GM21786 (cell line): ENCODE data around the gene SELENON.

Experiments used
- ATAC-seq: cut with Tn5 transposase; IDR thresholded peaks from one replicate; pipeline ENCODE4 v1.9.1; 2021; ENCODE audit not compliant: unreplicated experiment

SELENON gene

GRCh38 chr1:25790472-25790871 lies 9.5 kb upstream of the SELENON start:
- no peak for ATAC-seq

DNA sequence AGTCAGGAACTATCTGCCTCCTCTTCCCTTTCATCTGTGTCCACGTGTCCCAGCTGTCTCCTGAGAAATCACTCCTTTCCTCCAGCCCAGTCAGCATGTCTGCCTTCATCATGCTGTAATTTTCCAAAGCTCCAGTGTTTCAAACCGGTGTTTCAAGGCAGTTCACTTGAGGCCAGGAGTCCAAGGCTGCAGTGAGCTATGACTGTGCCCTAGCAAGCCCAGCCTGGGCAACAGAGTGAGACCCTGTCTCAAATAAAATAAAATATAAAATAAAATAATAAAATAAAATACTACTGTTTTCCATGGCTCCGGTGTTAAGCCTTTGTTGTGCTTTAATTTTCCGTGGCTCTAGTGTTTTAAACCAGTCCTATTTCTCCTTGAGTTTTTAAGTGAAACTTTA lies 7.9 kb upstream of the SELENON start:
- ATAC-seq = no peak

GRCh38 chr1:25793585-25794170 lies 6.3 kb upstream of the SELENON start:
- ATAC-seq = no peak

DNA sequence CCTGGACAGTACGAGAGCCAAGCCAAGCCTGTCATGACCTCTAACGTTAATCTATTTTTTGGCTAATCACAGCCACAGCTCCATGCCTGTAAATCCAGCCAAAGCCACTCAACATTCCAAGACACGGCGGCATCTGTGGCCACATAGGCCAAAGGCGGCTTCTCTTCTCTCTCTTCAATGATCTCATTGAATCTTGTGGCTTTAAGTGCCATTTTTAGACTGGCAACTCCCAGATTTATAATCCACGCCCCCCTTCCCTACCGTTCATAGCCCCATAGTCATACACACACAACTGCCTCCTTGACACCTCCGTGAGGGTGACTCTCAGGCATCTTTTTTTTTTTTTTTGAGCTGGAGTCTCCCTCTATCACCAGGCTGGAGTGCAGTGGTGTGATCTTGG lies 5.7 kb upstream of the SELENON start:
- no peak for ATAC-seq

- no peak for ATAC-seq
These were observed 4.8 kb upstream of the SELENON start for GRCh38 chr1:25795211-25795610.

GRCh38 chr1:25795946-25796810 lies 3.8 kb upstream of the SELENON start:
- ATAC-seq = no peak

DNA sequence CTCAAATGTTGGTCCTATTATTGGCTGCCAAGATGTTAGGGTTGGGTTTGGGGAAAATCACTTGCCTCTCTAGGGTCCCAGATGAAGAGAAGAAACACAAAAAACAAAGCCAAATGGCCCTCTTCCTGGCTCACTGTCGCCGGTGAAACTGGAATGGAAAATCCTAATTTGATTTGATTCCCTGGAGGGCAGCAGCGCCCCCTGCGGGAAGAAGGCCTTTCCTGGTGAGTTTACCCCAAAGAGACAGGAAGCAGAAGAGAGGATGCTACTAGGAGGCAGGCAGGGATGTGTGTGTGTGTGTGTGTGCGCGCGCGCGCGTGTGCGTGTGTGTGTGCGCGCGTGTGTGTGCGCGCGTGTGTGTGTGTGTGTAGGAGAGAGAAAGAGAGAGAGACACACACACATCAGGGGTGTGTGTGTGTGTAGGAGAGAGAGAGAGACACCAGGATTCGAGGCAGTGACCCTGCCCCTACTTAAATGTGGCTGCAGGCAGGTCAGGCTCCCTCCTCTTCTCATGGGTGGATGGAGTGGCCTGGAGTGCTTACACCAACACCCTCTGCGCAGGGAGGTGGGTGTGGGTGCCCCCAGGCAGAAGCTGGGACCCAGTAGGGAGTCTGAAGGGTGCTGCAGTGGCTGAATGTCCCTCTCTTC lies 3.1 kb upstream of the SELENON start:
- ATAC-seq = no peak

GRCh38 chr1:25797939-25798338 lies 2.1 kb upstream of the SELENON start:
- ATAC-seq = no peak

GRCh38 chr1:25798666-25799351 lies 1.2 kb upstream of the SELENON start:
- ATAC-seq = no peak

DNA sequence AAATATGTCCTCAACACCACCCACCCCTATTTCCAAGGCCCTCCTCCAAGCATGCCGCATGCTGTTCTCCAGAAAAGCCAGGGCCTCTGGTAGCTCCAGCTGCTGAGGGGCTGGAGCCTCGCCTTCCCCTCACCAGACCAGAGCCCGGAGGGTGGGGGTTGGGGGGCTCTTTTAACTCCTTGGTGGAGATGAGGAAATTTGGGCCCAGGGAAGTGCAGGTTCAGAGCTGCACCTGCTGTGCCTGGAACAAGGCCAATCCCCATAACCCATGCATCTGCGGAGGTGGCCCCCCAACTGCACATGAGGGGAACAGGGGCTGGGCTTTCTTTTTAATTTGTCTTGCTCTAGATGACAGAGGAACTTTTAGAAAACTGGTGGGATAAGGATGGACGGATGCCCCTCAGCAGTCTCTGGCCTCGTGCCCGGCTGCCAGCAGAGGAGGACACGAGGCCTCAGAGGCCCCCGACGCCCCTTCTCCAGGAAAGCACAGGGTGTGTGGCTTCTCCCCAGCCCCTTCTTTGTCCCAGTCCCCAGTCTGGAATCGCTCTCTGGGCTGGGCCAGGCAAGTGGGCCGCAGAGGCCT lies 550 bp upstream of the SELENON start:
- no peak for ATAC-seq

- no peak for ATAC-seq
These were observed 847 bp downstream of the SELENON start for GRCh38 chr1:25800703-25801377.

DNA sequence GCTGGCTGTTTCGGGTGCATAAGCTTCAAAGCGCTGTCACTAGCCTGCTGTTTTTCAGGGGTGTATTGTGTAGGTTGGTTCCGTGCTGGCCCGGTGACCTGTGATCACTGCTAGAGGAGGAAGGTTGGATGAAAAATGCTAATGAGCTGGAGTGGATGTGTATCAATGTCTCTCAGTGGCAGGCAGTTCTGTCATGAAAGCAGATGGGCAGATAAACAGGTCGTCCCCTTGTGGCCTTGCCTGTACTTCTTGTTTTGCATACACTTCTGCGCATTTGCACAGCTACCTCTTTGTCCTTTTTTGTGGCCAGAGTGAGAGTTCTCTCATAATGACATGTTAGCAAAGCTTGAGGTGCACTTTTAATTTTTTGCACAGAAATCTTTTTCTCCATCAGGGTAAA lies 2.9 kb downstream of the SELENON start:
- no peak for ATAC-seq

- no peak for ATAC-seq
These were observed 3.4 kb downstream of the SELENON start for GRCh38 chr1:25803368-25803767.

GRCh38 chr1:25804244-25804963 lies 4.4 kb downstream of the SELENON start:
- ATAC-seq = no peak

GRCh38 chr1:25804964-25805862 lies 5.2 kb downstream of the SELENON start:
- ATAC-seq = no peak

DNA sequence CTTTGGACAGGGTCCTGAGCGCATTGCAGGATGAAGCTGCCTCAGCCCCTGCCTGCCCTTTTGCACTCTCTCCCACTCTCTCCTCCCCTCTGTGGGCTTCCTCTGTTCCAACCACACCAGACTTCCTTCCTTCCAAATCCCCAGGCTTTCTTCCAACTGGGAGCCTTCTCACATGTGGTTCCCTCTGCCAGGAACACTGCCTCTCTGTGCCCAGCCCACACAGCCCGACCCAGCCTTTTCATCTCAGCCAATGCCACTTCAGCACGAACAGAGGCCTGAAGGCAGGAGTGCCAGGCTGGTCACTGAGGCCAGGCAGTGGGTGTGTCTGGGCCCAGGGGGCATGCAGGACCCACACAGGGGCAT lies 5.9 kb downstream of the SELENON start:
- ATAC-seq = no peak

DNA sequence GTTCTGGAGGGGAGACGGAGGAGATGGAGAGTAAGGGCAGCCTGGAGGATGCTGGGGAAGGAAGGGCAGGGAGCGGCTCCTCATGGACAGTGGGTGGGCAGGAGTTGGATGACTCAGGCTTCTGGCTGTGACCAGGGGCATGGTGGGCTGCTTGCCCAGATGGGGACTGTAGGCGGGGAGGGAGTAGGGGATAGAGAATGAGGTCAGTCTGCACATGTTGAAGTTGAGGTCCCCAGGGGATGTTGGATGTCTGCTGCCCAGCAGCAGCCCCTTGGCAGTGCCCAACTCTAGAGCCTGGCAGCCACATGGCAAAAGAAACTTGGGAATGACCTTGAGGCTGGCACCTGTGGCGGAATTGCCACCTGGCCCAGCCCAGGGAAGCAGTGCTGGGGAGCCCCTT lies 6.4 kb downstream of the SELENON start:
- ATAC-seq = no peak

GRCh38 chr1:25807480-25808390 lies 7.7 kb downstream of the SELENON start:
- ATAC-seq = no peak
